SIG-M5 (cell line): ENCODE data around the gene PTGES3.

Experiments
- DNase-seq: peaks from one replicate; lab custom pipeline; 2025; lab: John Stamatoyannopoulos, UW

The PTGES3 gene

GRCh38 chr12:56629459-56630179 is 58.5 kb downstream of the PTGES3 start:
- DNase-seq: no peak

- DNase-seq: no peak
Measured at GRCh38 chr12:56628671-56629458, 59.2 kb downstream of the PTGES3 start.

- DNase-seq: no peak
Measured at GRCh38 chr12:56626701-56627100, 61.4 kb downstream of the PTGES3 start.

- DNase-seq: no peak
Measured at GRCh38 chr12:56622535-56622934, 65.5 kb downstream of the PTGES3 start.

GRCh38 chr12:56616925-56617324 is 71.2 kb downstream of the PTGES3 start:
- no peak for DNase-seq

GRCh38 chr12:56616244-56616643 is 71.8 kb downstream of the PTGES3 start:
- DNase-seq: no peak

GRCh38 chr12:56614627-56615026 is 73.5 kb downstream of the PTGES3 start:
- DNase-seq: no peak
